OCI-LY1 (cell line): ENCODE data around the gene IRAK1.

Experiments
- EZH2 ChIP-seq: fragments of 200-600 bp; sonication (generic), shearing (Covaris generic); IDR thresholded peaks from 2 replicates; pipeline ENCODE4 v1.8.0; 2017; ENCODE audit warnings: borderline replicate concordance, mixed run types, mild to moderate bottlenecking, antibody characterized with exemption, low read length, moderate library complexity, mixed read lengths
- TF ChIP-seq, protein P1 (sequence below): fragments of 200-600 bp; sonication (generic), shearing (Covaris generic); IDR thresholded peaks from 2 replicates; pipeline ENCODE4 v1.5.1; 2017; ENCODE audit warnings: mild to moderate bottlenecking, antibody characterized with exemption, low read length, moderate library complexity, mixed read lengths

DNA sequence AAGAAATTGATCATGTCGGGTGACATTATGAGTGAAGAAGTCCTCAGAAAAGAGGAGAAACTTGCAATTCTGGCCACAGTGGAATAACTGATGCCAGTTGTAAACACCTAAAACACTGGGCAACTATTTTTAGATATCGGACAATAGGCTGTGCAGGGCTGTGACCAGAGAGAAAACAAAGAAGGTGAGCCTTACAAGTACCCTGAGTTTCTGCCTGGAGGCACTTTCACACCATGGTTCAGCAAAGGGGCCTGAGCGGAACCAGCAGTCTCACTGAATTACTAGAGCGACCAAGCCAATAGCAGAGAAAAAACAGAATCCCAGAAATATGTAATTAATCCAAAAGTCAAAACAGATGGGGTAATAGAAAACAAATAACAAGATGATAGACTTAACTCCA, 11.2 kb downstream of the IRAK1 start:
- TF ChIP-seq, protein P1, sequence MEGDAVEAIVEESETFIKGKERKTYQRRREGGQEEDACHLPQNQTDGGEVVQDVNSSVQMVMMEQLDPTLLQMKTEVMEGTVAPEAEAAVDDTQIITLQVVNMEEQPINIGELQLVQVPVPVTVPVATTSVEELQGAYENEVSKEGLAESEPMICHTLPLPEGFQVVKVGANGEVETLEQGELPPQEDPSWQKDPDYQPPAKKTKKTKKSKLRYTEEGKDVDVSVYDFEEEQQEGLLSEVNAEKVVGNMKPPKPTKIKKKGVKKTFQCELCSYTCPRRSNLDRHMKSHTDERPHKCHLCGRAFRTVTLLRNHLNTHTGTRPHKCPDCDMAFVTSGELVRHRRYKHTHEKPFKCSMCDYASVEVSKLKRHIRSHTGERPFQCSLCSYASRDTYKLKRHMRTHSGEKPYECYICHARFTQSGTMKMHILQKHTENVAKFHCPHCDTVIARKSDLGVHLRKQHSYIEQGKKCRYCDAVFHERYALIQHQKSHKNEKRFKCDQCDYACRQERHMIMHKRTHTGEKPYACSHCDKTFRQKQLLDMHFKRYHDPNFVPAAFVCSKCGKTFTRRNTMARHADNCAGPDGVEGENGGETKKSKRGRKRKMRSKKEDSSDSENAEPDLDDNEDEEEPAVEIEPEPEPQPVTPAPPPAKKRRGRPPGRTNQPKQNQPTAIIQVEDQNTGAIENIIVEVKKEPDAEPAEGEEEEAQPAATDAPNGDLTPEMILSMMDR, result no peak
- TF ChIP-seq EZH2, result no peak
